GM23338 (cell line): ENCODE measurements around the gene TSPAN6. TPM values are rescaled to one million over a fixed set of nuclear protein-coding genes. Genes with fewer than 3 reads are reported as not detected.

Source experiments
- ATAC-seq: fragments of 200-7000 bp; cut with Tn5 transposase; 3 replicates; pipeline ENCODE4 v1.9.1; 2020
- DNase-seq: peaks from one replicate; pipeline ENCODE4 v3.0.0-alpha.2; 2015; ENCODE audit warnings: low spot score
- H2AFZ ChIP-seq: fragments of 200-600 bp; sonication (generic); 2 replicates; pipeline ENCODE4 v1.8.0; 2016; ENCODE audit warnings: antibody characterized with exemption, mild to moderate bottlenecking, moderate library complexity
- H3F3A ChIP-seq: fragments of 200-600 bp; sonication (generic); replicated peaks from 2 replicates; pipeline ENCODE4 v1.8.0; 2017; ENCODE audit warnings: antibody characterized with exemption, mixed run types, low read depth
- H3K27ac ChIP-seq: fragments of 200-600 bp; sonication (generic); 2 replicates; pipeline ENCODE4 v1.6.1; 2016; ENCODE audit warnings: low read depth
- H3K27me3 ChIP-seq: fragments of 200-600 bp; sonication (generic); 2 replicates; pipeline ENCODE4 v1.8.0; 2016; ENCODE audit warnings: mild to moderate bottlenecking, mixed run types, moderate library complexity; ENCODE audit not compliant: insufficient read depth
- H3K36me3 ChIP-seq: fragments of 200-600 bp; sonication (generic); 2 replicates; pipeline ENCODE4 v1.8.0; 2016; ENCODE audit warnings: mild to moderate bottlenecking; ENCODE audit not compliant: insufficient read depth
- H3K4me1 ChIP-seq: fragments of 200-600 bp; sonication (generic); 2 replicates; pipeline ENCODE4 v1.8.0; 2016; ENCODE audit warnings: mild to moderate bottlenecking, moderate library complexity; ENCODE audit not compliant: insufficient read depth
- H3K4me2 ChIP-seq: fragments of 200-600 bp; sonication (generic); 2 replicates; pipeline ENCODE4 v1.7.1; 2017; ENCODE audit warnings: mixed run types
- H3K4me3 ChIP-seq: fragments of 200-600 bp; sonication (generic); 2 replicates; pipeline ENCODE4 v1.6.1; 2016; ENCODE audit warnings: mixed run types
- H3K79me2 ChIP-seq: fragments of 200-600 bp; sonication (generic); replicated peaks from 2 replicates; pipeline ENCODE4 v1.8.0; 2017; ENCODE audit warnings: mild to moderate bottlenecking; ENCODE audit not compliant: insufficient read depth
- H3K9me2 ChIP-seq: fragments of 200-600 bp; sonication (generic); 2 replicates; pipeline ENCODE4 v1.8.0; 2017; ENCODE audit not compliant: insufficient read depth
- H4K20me1 ChIP-seq: fragments of 200-600 bp; sonication (generic); replicated peaks from 2 replicates; pipeline ENCODE4 v1.8.0; 2017; ENCODE audit warnings: mild to moderate bottlenecking; ENCODE audit not compliant: insufficient read depth
- H3K27ac Mint-ChIP-seq: 2 replicates; pipeline ENCODE4 v1.8.0; 2020; ENCODE audit warnings: inconsistent platforms, mild to moderate bottlenecking, moderate library complexity, mixed read lengths
- H3K27me3 Mint-ChIP-seq: 3 replicates; pipeline ENCODE4 v1.8.0; 2022; ENCODE audit warnings: low read depth, mild to moderate bottlenecking, moderate library complexity, mixed read lengths, inconsistent platforms; ENCODE audit not compliant: insufficient read depth, poor library complexity
- H3K36me3 Mint-ChIP-seq: 3 replicates; pipeline ENCODE4 v1.8.0; 2021; ENCODE audit warnings: low read depth, mild to moderate bottlenecking, inconsistent platforms, moderate library complexity, mixed read lengths
- H3K4me1 Mint-ChIP-seq: 3 replicates; pipeline ENCODE4 v1.8.0; 2020; ENCODE audit warnings: mild to moderate bottlenecking, inconsistent platforms, mixed read lengths
- H3K4me3 Mint-ChIP-seq: 3 replicates; pipeline ENCODE4 v1.8.0; 2021; ENCODE audit warnings: moderate library complexity, mild to moderate bottlenecking, inconsistent platforms, mixed read lengths
- H3K9me3 Mint-ChIP-seq: 3 replicates; pipeline ENCODE4 v1.8.0; 2020; ENCODE audit warnings: moderate library complexity, mild to moderate bottlenecking, inconsistent platforms, mixed read lengths
- CREB1 ChIP-seq: fragments of 250-450 bp; sonication (Bioruptor Pico); IDR thresholded peaks from 2 replicates; pipeline ENCODE4 v1.5.0; 2020; ENCODE audit warnings: low read depth, mild to moderate bottlenecking, moderate library complexity
- EZH2 ChIP-seq: fragments of 200-600 bp; sonication (generic); IDR thresholded peaks from one replicate; pipeline ENCODE4 v1.8.0; 2017; ENCODE audit warnings: antibody characterized with exemption, mild to moderate bottlenecking, low read depth; ENCODE audit not compliant: unreplicated experiment
- EZH2phosphoT487 ChIP-seq: fragments of 200-600 bp; sonication (generic); IDR thresholded peaks from one replicate; pipeline ENCODE4 v1.8.1; 2018; ENCODE audit warnings: antibody characterized with exemption; ENCODE audit not compliant: unreplicated experiment
- JUNB ChIP-seq: IDR thresholded peaks from one replicate; pipeline ENCODE4 v1.6.1; 2016; ENCODE audit warnings: antibody characterized with exemption; ENCODE audit not compliant: unreplicated experiment
- NANOG ChIP-seq: IDR thresholded peaks from 2 replicates; pipeline ENCODE4 v1.6.1; 2016; ENCODE audit warnings: antibody characterized with exemption, borderline replicate concordance
- POLR2AphosphoS5 ChIP-seq: IDR thresholded peaks from 2 replicates; pipeline ENCODE4 v1.6.1; 2016; ENCODE audit warnings: antibody characterized with exemption, low read depth
- STAT1 ChIP-seq: IDR thresholded peaks from one replicate; pipeline ENCODE4 v1.6.1; 2016; ENCODE audit warnings: antibody characterized with exemption; ENCODE audit not compliant: unreplicated experiment
- ZNF114 ChIP-seq: fragments of 250-450 bp; sonication (Bioruptor Pico); IDR thresholded peaks from 2 replicates; pipeline ENCODE4 v1.5.0; 2020; ENCODE audit warnings: mild to moderate bottlenecking, moderate library complexity
- ZNF331 ChIP-seq: fragments of 250-450 bp; sonication (Bioruptor Pico); IDR thresholded peaks from 2 replicates; pipeline ENCODE4 v1.5.0; 2020; ENCODE audit warnings: low read depth, mild to moderate bottlenecking, moderate library complexity
- polyA plus RNA-seq: library from polyadenylated mRNA; unstranded; fragments of >200 nt; fragmentation: Nextera tagmentation; extraction: Ambion mirVana; gene quantifications from 2 replicates; pipeline ENCODE4 v1.2.1, GENCODE V29; 2016
- total RNA-seq: library from RNA; depleted of rRNA; stranded (reverse); fragments of >200 nt; shearing (Covaris generic); gene quantifications from 2 replicates; pipeline ENCODE4 v1.2.3, GENCODE V29; 2014
- TF ChIP-seq, protein P1 (sequence below): IDR thresholded peaks from 2 replicates; pipeline ENCODE4 v1.6.1; 2016; ENCODE audit warnings: antibody characterized with exemption
- TF ChIP-seq, protein P2 (sequence below): IDR thresholded peaks from one replicate; pipeline ENCODE4 v1.6.1; 2018; ENCODE audit warnings: antibody characterized with exemption; ENCODE audit not compliant: unreplicated experiment
- TF ChIP-seq, protein P3 (sequence below): fragments of 250-450 bp; sonication (Bioruptor Pico); IDR thresholded peaks from 2 replicates; pipeline ENCODE4 v1.5.0; 2020; ENCODE audit warnings: mild to moderate bottlenecking, moderate library complexity
- TF ChIP-seq, protein P4 (sequence below), 2 experiments: fragments of 200-600 bp in 1 of 2; sonication (generic) in 1 of 2; conservative IDR thresholded peaks; 2 replicates each; pipeline versions ENCODE4 v1.5.1 to v1.6.1; 2016 to 2017; ENCODE audit warnings: antibody characterized with exemption in 2 of 2, low read depth in 2 of 2, mild to moderate bottlenecking in 2 of 2, moderate library complexity in 1 of 2

The TSPAN6 gene
- total and polyA plus RNA-seq, 2 experiments from 2014 or later: 55.6 to 75.3 TPM

- no peak for DNase-seq
- no peaks in the 10 kb centered on the region for H3K79me2 ChIP-seq
- H3K36me3 ChIP-seq: no peaks in the 10 kb centered on the region
- H3K4me1 Mint-ChIP-seq: no peaks in the 10 kb centered on the region
- no peaks in the 10 kb centered on the region for H4K20me1 ChIP-seq
- H3K36me3 Mint-ChIP-seq: no peaks in the 10 kb centered on the region
- no peaks in the 10 kb centered on the region for H3K9me3 Mint-ChIP-seq
- ATAC-seq: no peak
- no peak overlapping the region for H3K4me3 ChIP-seq
- H3F3A ChIP-seq: no peaks in the 10 kb centered on the region
- no peak overlapping the region for H3K4me3 Mint-ChIP-seq
- H2AFZ ChIP-seq: no peak overlapping the region
- H3K4me1 ChIP-seq: no peaks in the 10 kb centered on the region
- H3K27ac Mint-ChIP-seq: no peak overlapping the region
- H3K27me3 ChIP-seq: no peaks in the 10 kb centered on the region
- no peak overlapping the region for H3K4me2 ChIP-seq
- H3K9me2 ChIP-seq: no peaks in the 10 kb centered on the region
- TF ChIP-seq POLR2AphosphoS5 (no peak), CREB1 (CRISPR knock-in tag) (no peak), EZH2phosphoT487 (no peak), ZNF331 (CRISPR knock-in tag) (no peak), NANOG (no peak), JUNB (no peak), STAT1 (no peak), ZNF114 (CRISPR knock-in tag) (no peak), EZH2 (no peak)
- TF ChIP-seq, protein P1, sequence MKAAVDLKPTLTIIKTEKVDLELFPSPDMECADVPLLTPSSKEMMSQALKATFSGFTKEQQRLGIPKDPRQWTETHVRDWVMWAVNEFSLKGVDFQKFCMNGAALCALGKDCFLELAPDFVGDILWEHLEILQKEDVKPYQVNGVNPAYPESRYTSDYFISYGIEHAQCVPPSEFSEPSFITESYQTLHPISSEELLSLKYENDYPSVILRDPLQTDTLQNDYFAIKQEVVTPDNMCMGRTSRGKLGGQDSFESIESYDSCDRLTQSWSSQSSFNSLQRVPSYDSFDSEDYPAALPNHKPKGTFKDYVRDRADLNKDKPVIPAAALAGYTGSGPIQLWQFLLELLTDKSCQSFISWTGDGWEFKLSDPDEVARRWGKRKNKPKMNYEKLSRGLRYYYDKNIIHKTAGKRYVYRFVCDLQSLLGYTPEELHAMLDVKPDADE: no peak
- TF ChIP-seq, protein P2, sequence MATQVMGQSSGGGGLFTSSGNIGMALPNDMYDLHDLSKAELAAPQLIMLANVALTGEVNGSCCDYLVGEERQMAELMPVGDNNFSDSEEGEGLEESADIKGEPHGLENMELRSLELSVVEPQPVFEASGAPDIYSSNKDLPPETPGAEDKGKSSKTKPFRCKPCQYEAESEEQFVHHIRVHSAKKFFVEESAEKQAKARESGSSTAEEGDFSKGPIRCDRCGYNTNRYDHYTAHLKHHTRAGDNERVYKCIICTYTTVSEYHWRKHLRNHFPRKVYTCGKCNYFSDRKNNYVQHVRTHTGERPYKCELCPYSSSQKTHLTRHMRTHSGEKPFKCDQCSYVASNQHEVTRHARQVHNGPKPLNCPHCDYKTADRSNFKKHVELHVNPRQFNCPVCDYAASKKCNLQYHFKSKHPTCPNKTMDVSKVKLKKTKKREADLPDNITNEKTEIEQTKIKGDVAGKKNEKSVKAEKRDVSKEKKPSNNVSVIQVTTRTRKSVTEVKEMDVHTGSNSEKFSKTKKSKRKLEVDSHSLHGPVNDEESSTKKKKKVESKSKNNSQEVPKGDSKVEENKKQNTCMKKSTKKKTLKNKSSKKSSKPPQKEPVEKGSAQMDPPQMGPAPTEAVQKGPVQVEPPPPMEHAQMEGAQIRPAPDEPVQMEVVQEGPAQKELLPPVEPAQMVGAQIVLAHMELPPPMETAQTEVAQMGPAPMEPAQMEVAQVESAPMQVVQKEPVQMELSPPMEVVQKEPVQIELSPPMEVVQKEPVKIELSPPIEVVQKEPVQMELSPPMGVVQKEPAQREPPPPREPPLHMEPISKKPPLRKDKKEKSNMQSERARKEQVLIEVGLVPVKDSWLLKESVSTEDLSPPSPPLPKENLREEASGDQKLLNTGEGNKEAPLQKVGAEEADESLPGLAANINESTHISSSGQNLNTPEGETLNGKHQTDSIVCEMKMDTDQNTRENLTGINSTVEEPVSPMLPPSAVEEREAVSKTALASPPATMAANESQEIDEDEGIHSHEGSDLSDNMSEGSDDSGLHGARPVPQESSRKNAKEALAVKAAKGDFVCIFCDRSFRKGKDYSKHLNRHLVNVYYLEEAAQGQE: no peak
- TF ChIP-seq, protein P3, sequence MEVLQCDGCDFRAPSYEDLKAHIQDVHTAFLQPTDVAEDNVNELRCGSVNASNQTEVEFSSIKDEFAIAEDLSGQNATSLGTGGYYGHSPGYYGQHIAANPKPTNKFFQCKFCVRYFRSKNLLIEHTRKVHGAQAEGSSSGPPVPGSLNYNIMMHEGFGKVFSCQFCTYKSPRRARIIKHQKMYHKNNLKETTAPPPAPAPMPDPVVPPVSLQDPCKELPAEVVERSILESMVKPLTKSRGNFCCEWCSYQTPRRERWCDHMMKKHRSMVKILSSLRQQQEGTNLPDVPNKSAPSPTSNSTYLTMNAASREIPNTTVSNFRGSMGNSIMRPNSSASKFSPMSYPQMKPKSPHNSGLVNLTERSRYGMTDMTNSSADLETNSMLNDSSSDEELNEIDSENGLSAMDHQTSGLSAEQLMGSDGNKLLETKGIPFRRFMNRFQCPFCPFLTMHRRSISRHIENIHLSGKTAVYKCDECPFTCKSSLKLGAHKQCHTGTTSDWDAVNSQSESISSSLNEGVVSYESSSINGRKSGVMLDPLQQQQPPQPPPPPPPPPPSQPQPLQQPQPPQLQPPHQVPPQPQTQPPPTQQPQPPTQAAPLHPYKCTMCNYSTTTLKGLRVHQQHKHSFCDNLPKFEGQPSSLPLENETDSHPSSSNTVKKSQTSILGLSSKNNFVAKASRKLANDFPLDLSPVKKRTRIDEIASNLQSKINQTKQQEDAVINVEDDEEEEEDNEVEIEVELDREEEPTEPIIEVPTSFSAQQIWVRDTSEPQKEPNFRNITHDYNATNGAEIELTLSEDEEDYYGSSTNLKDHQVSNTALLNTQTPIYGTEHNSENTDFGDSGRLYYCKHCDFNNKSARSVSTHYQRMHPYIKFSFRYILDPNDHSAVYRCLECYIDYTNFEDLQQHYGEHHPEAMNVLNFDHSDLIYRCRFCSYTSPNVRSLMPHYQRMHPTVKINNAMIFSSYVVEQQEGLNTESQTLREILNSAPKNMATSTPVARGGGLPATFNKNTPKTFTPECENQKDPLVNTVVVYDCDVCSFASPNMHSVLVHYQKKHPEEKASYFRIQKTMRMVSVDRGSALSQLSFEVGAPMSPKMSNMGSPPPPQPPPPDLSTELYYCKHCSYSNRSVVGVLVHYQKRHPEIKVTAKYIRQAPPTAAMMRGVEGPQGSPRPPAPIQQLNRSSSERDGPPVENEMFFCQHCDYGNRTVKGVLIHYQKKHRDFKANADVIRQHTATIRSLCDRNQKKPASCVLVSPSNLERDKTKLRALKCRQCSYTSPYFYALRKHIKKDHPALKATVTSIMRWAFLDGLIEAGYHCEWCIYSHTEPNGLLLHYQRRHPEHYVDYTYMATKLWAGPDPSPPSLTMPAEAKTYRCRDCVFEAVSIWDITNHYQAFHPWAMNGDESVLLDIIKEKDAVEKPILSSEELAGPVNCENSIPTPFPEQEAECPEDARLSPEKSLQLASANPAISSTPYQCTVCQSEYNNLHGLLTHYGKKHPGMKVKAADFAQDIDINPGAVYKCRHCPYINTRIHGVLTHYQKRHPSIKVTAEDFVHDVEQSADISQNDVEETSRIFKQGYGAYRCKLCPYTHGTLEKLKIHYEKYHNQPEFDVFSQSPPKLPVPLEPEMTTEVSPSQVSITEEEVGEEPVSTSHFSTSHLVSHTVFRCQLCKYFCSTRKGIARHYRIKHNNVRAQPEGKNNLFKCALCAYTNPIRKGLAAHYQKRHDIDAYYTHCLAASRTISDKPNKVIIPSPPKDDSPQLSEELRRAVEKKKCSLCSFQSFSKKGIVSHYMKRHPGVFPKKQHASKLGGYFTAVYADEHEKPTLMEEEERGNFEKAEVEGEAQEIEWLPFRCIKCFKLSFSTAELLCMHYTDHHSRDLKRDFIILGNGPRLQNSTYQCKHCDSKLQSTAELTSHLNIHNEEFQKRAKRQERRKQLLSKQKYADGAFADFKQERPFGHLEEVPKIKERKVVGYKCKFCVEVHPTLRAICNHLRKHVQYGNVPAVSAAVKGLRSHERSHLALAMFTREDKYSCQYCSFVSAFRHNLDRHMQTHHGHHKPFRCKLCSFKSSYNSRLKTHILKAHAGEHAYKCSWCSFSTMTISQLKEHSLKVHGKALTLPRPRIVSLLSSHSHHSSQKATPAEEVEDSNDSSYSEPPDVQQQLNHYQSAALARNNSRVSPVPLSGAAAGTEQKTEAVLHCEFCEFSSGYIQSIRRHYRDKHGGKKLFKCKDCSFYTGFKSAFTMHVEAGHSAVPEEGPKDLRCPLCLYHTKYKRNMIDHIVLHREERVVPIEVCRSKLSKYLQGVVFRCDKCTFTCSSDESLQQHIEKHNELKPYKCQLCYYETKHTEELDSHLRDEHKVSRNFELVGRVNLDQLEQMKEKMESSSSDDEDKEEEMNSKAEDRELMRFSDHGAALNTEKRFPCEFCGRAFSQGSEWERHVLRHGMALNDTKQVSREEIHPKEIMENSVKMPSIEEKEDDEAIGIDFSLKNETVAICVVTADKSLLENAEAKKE (CRISPR knock-in tag): no peak
- TF ChIP-seq, protein P4, sequence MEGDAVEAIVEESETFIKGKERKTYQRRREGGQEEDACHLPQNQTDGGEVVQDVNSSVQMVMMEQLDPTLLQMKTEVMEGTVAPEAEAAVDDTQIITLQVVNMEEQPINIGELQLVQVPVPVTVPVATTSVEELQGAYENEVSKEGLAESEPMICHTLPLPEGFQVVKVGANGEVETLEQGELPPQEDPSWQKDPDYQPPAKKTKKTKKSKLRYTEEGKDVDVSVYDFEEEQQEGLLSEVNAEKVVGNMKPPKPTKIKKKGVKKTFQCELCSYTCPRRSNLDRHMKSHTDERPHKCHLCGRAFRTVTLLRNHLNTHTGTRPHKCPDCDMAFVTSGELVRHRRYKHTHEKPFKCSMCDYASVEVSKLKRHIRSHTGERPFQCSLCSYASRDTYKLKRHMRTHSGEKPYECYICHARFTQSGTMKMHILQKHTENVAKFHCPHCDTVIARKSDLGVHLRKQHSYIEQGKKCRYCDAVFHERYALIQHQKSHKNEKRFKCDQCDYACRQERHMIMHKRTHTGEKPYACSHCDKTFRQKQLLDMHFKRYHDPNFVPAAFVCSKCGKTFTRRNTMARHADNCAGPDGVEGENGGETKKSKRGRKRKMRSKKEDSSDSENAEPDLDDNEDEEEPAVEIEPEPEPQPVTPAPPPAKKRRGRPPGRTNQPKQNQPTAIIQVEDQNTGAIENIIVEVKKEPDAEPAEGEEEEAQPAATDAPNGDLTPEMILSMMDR (conservative IDR thresholded peaks at IDR 0.05; ENCODE audit: low read depth in 2 of 2): no peak
- H3K27me3 Mint-ChIP-seq: no peaks in the 10 kb centered on the region
- H3K27ac ChIP-seq: no peak overlapping the region
Measured at GRCh38 chrX:100681599-100681998, 45.0 kb upstream of the TSPAN6 start.
